HFFc6 (cell line): ENCODE measurements around the gene RABGAP1. TPM values are rescaled to one million over a fixed set of nuclear protein-coding genes. Genes with fewer than 3 reads are reported as not detected.

Experiments used
- DNase-seq: peaks from one replicate; pipeline ENCODE4 v3.0.0-alpha.2; 2018
- H3K27ac Mint-ChIP-seq: 2 replicates; pipeline ENCODE4 v1.8.0; 2020; ENCODE audit warnings: mild to moderate bottlenecking, mixed read lengths
- H3K27me3 Mint-ChIP-seq: 2 replicates; pipeline ENCODE4 v1.8.0; 2021; ENCODE audit warnings: mild to moderate bottlenecking, moderate library complexity, mixed read lengths; ENCODE audit not compliant: insufficient read depth
- H3K36me3 Mint-ChIP-seq: 2 replicates; pipeline ENCODE4 v1.8.0; 2021; ENCODE audit warnings: low read depth, mixed read lengths
- H3K4me1 Mint-ChIP-seq: 2 replicates; pipeline ENCODE4 v1.8.0; 2020; ENCODE audit warnings: low read depth, mixed read lengths
- H3K4me3 Mint-ChIP-seq: 2 replicates; pipeline ENCODE4 v1.8.0; 2020; ENCODE audit warnings: mild to moderate bottlenecking, moderate library complexity, mixed read lengths
- H3K9me3 Mint-ChIP-seq: 2 replicates; pipeline ENCODE4 v1.8.0; 2020; ENCODE audit warnings: mild to moderate bottlenecking, mixed read lengths
- total RNA-seq, 6 experiments: library from RNA; stranded (reverse); fragmentation: NEBNext Ultra II Directional; extraction: Animal tissue kit (Norgen Biotek cat#: 25700); gene quantifications; 2 replicates in 1 of 6; 3 replicates in 5 of 6; pipeline ENCODE4 v1.2.3, GENCODE V29; 2021
- TF ChIP-seq, protein P1 (sequence below): fragments of 200-600 bp; sonication (generic); IDR thresholded peaks from 2 replicates; pipeline ENCODE4 v1.5.0; 2021; ENCODE audit warnings: antibody characterized with exemption, mild to moderate bottlenecking

The RABGAP1 gene
- total RNA-seq, 6 experiments from 2014 or later: 29.0 to 39.3 (median 33.9) TPM

DNA sequence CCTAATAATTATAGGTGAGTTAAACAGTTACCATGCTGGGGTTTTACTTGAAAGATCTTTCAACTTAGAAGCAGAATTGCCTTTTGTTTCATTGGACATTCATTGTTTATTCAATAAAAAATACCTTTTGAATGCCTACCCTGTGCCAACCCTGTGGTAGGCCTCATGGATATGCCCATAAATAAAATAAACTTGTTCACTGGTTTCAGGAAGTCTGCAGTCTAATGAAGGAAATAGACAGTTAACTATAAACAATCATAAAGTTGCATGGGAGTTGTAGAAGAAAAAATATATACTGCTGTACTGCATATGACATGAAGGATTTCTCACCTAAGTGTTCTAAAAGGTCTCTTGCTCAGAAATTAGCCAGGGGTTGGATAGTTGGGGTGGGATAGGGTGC is 87.3 kb downstream of the RABGAP1 start:
- H3K9me3 Mint-ChIP-seq: no peaks in the 10 kb centered on the region
- H3K27me3 Mint-ChIP-seq: peaks cover 2% of the 10 kb centered on the region; the same call in 1 of the 2 replicates
- no peaks in the 10 kb centered on the region for H3K4me1 Mint-ChIP-seq
- H3K27ac Mint-ChIP-seq: no peak overlapping the region
- TF ChIP-seq, protein P1, sequence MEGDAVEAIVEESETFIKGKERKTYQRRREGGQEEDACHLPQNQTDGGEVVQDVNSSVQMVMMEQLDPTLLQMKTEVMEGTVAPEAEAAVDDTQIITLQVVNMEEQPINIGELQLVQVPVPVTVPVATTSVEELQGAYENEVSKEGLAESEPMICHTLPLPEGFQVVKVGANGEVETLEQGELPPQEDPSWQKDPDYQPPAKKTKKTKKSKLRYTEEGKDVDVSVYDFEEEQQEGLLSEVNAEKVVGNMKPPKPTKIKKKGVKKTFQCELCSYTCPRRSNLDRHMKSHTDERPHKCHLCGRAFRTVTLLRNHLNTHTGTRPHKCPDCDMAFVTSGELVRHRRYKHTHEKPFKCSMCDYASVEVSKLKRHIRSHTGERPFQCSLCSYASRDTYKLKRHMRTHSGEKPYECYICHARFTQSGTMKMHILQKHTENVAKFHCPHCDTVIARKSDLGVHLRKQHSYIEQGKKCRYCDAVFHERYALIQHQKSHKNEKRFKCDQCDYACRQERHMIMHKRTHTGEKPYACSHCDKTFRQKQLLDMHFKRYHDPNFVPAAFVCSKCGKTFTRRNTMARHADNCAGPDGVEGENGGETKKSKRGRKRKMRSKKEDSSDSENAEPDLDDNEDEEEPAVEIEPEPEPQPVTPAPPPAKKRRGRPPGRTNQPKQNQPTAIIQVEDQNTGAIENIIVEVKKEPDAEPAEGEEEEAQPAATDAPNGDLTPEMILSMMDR: no peak
- no peak for DNase-seq
- H3K4me3 Mint-ChIP-seq: no peak overlapping the region
- no peaks in the 10 kb centered on the region; the same call in 1 of the 2 replicates for H3K36me3 Mint-ChIP-seq

DNA sequence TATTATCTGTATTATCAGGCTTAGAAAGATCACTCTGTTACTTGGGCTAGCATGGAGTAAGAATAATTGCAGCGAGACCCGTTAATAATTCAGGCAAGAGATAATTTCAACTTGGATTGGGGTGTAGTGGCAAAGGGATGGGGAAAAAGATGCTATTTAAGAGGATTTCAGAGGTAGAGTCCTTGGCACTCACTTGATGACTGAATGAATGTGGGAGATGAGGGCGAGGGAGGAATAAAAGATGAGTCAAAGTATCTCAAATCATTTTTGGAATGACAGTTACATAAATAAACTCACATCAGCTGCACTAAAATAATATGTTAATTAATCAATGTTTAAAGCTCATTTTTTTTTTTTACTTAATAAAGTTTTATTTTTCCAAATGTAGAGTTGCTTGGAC is 88.2 kb downstream of the RABGAP1 start:
- TF ChIP-seq, protein P1: no peak
- H3K27me3 Mint-ChIP-seq: no peaks in the 10 kb centered on the region
- no peak for DNase-seq
- H3K27ac Mint-ChIP-seq: no peak overlapping the region
- no peaks in the 10 kb centered on the region; the same call in 1 of the 2 replicates for H3K36me3 Mint-ChIP-seq
- H3K9me3 Mint-ChIP-seq: no peaks in the 10 kb centered on the region
- H3K4me3 Mint-ChIP-seq: no peak overlapping the region
- no peaks in the 10 kb centered on the region for H3K4me1 Mint-ChIP-seq

DNA sequence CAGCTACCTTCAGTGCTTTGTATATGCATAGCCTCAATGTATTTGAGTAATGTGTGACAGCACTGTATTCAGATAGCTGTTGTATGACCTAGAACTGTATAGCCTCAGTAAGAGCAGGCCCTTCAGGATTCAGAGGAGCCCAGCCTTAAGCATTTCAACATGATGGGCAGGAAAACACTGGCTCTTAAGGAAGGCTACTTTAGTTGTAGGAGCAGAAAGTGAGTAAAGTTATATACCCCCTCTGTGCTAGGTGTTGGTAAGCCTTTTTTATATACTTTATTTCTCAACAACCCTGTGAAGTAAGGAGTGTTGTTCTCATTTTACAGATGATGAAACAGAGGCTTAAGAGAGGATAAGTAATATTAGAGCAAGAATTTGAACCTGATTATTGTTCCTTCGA is 91.1 kb downstream of the RABGAP1 start:
- Mint-ChIP-seq H3K36me3 (peaks cover 8% of the 10 kb centered on the region; the same call in 1 of the 2 replicates), H3K4me1 (peaks cover 9% of the 10 kb centered on the region), H3K27ac (no peak overlapping the region), H3K27me3 (no peaks in the 10 kb centered on the region), H3K9me3 (no peaks in the 10 kb centered on the region), H3K4me3 (no peak overlapping the region)
- TF ChIP-seq, protein P1: no peak
- DNase-seq: no peak

DNA sequence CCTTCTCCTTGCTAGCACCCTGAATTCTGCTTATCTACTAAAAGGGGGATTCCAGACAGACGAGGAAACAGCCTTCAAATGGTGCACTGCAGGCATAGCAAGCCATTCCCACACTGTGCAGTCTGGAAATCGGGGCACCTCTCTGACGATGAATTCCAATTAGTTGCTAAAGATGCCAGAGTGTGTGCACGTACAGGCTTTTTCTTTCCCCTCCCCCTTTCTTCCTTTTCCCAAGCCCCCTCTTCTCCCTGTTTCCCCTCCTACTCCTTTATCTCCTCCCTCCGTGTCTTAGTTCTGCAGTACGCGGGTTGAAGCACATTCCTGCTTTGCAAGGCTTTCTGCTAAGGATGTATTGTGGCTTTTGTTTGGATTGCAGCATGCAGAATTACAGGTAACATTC is 92.5 kb downstream of the RABGAP1 start, which contains the start of gene GPR21:
TSS of gene GPR21 (plus strand) at position 316 of the 400 bp plus-strand sequence. CDS start 900 bp downstream, outside the sequence.
- Mint-ChIP-seq H3K27me3 (no peaks in the 10 kb centered on the region), H3K4me1 (peaks cover 17% of the 10 kb centered on the region), H3K4me3 (no peak within 1 kb of the TSS)

DNA sequence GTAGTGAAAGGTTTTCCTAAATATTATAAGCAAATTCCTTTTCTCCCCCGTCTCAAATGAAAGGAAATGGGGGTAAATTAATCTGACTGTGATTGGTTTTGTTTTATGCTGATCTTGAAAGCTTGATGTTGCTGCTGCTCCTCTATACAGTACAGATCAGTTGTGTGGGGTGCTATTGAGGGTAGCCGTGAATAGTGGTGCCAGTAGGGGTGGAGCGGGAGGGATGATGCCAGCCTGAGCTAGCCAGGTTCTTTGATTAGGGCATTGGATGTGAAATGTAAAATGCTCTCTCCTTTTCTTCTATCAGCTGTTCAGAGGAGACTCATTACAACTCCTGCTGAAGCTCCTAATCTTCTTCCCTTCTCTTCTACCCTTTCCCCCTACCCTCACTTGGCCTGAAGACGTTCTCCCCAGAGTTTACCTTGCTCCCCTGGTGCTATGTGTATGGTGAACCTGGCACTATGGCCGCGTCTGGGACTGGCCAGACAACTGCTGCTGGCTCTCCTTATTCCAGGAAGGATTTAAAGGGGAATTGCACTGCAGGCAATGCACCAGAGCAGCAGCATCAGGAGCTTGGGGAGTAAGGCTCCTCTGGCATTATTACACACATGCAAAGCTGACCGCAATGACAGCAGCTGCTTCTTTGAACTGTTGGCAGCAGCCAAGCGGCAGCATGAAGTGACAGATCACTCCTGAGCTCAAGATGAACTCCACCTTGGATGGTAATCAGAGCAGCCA is 93.2 kb downstream of the RABGAP1 start:
- Mint-ChIP-seq H3K4me3 (no peak overlapping the region), H3K4me1 (peaks cover 17% of the 10 kb centered on the region), H3K9me3 (no peaks in the 10 kb centered on the region), H3K36me3 (peaks cover 8% of the 10 kb centered on the region; the same call in 1 of the 2 replicates), H3K27me3 (no peaks in the 10 kb centered on the region), H3K27ac (no peak overlapping the region)
- DNase-seq: no peak
- TF ChIP-seq, protein P1: no peak

More for the DNA sequence above, 92.5 kb downstream of the RABGAP1 start, which contains the start of gene GPR21:
- Mint-ChIP-seq H3K9me3 (no peaks in the 10 kb centered on the region), H3K27ac (no peak within 1 kb of the TSS), H3K36me3 (peaks cover 8% of the 10 kb centered on the region; the same call in 1 of the 2 replicates)
- no peak for DNase-seq
- TF ChIP-seq, protein P1: no peak
